ENCODE measurements around the gene PPP1R14C. TPM values are rescaled to one million over a fixed set of nuclear protein-coding genes. Genes with fewer than 3 reads are reported as not detected.

Gene PPP1R14C
- total RNA-seq, 6 donors from 2014 or later = 12.0 to 34.5 (median 16.8) TPM

- WGBS, 2 donors = 69 to 73% methylated on average over 5 of the region's 5 CpGs
- Histone ChIP-seq H3K4me1 (no peaks in the 10 kb centered on the region), H3K27me3 (no peaks in the 10 kb centered on the region), H3K36me3 (no peaks in the 10 kb centered on the region), H3K4me3 (no peak overlapping the region), H3K9me3 (no peaks in the 10 kb centered on the region), H3K27ac (no peak overlapping the region)
- TF ChIP-seq POLR2A (IDR thresholded peaks at IDR 0.05) (no peak), EP300 (IDR thresholded peaks at IDR 0.05) (no peak), CTCF (IDR thresholded peaks at IDR 0.05) (no peak), POLR2AphosphoS5 (IDR thresholded peaks at IDR 0.05) (no peak)
- no peak for ATAC-seq (ENCODE audit: low FRiP score in 2 of 2)
- no peak for DNase-seq
Observed at GRCh38 chr6:150228072-150228733, 85.4 kb downstream of the PPP1R14C start.

- Histone ChIP-seq H3K36me3 (no peaks in the 10 kb centered on the region), H3K9me3 (no peaks in the 10 kb centered on the region), H3K4me1 (no peaks in the 10 kb centered on the region), H3K27me3 (no peaks in the 10 kb centered on the region), H3K27ac (no peak overlapping the region), H3K4me3 (no peak overlapping the region)
- ATAC-seq (ENCODE audit: low FRiP score in 2 of 2) (peak in 1 of 2 donors; percentile 44), DNase-seq (no peak)
- no peak for TF ChIP-seq POLR2AphosphoS5 (IDR thresholded peaks at IDR 0.05)
- TF ChIP-seq POLR2A (IDR thresholded peaks at IDR 0.05) = no peak
- 78 to 80% methylated on average over 6 of the region's 6 CpGs for WGBS, 2 donors
Observed at GRCh38 chr6:150229436-150230163, 86.8 kb downstream of the PPP1R14C start.

GRCh38 chr6:150230164-150230561 is 87.3 kb downstream of the PPP1R14C start:
- H3K36me3 ChIP-seq = no peaks in the 10 kb centered on the region
- no peaks in the 10 kb centered on the region for H3K27me3 ChIP-seq
- H3K4me1 ChIP-seq = no peaks in the 10 kb centered on the region
- ATAC-seq (ENCODE audit: low FRiP score in 2 of 2) = no peak
- no peak for DNase-seq
- 90 to 93% methylated on average over 5 of the region's 5 CpGs for whole genome bisulfite sequencing, 2 donors
- no peaks in the 10 kb centered on the region for H3K9me3 ChIP-seq
- no peak overlapping the region for H3K4me3 ChIP-seq
- H3K27ac ChIP-seq = no peak overlapping the region
- TF ChIP-seq CTCF (IDR thresholded peaks at IDR 0.05) = no peak
- TF ChIP-seq EP300 (IDR thresholded peaks at IDR 0.05) = no peak
- no peak for TF ChIP-seq POLR2A (IDR thresholded peaks at IDR 0.05)
- no peak for TF ChIP-seq POLR2AphosphoS5 (IDR thresholded peaks at IDR 0.05)

GRCh38 chr6:150230832-150231524 is 88.1 kb downstream of the PPP1R14C start:
- DNase-seq (no peak), ATAC-seq (ENCODE audit: low FRiP score in 2 of 2) (no peak)
- H3K27ac ChIP-seq = no peak overlapping the region
- no peaks in the 10 kb centered on the region for H3K9me3 ChIP-seq
- no peak for TF ChIP-seq POLR2AphosphoS5 (IDR thresholded peaks at IDR 0.05)
- TF ChIP-seq POLR2A (IDR thresholded peaks at IDR 0.05) = no peak
- TF ChIP-seq EP300 (IDR thresholded peaks at IDR 0.05) = no peak
- TF ChIP-seq CTCF (IDR thresholded peaks at IDR 0.05) = no peak
- H3K36me3 ChIP-seq = no peaks in the 10 kb centered on the region
- H3K27me3 ChIP-seq = no peaks in the 10 kb centered on the region
- no peak overlapping the region for H3K4me3 ChIP-seq
- peaks cover 0 to 7% (median 0%) of the 10 kb centered on the region in 4 donors for H3K4me1 ChIP-seq
- WGBS, 2 donors = 82 to 86% methylated on average over 13 of the region's 13 CpGs

GRCh38 chr6:150231525-150231850 is 88.6 kb downstream of the PPP1R14C start:
- Histone ChIP-seq H3K4me1 (peaks cover 0 to 7% (median 0%) of the 10 kb centered on the region in 4 donors), H3K27ac (no peak overlapping the region), H3K27me3 (no peaks in the 10 kb centered on the region), H3K36me3 (no peaks in the 10 kb centered on the region), H3K9me3 (no peaks in the 10 kb centered on the region), H3K4me3 (no peak overlapping the region)
- ATAC-seq (ENCODE audit: low FRiP score in 2 of 2) (no peak), DNase-seq (no peak)
- TF ChIP-seq POLR2A (IDR thresholded peaks at IDR 0.05) (no peak), CTCF (IDR thresholded peaks at IDR 0.05) (no peak), EP300 (IDR thresholded peaks at IDR 0.05) (no peak), POLR2AphosphoS5 (IDR thresholded peaks at IDR 0.05) (no peak)
- 99 to 100% methylated on average over 2 of the region's 2 CpGs for WGBS, 2 donors
